DND-41 (cell line): ENCODE data around the gene CDYL2.

Source experiments
- ATAC-seq: fragments of 200-7000 bp; cut with Tn5 transposase; 3 replicates; pipeline ENCODE4 v1.9.1; 2021; ENCODE audit warnings: low read depth; ENCODE audit not compliant: insufficient read depth
- DNase-seq: peaks from one replicate; pipeline ENCODE4 v3.0.0-alpha.2; 2020
- H2AFZ ChIP-seq: 2 replicates; pipeline ENCODE4 v1.6.0; 2012; ENCODE audit warnings: low read depth, low read length
- H3K27ac ChIP-seq: 2 replicates; pipeline ENCODE4 v1.5.1; 2012; ENCODE audit warnings: low read length, inconsistent platforms
- H3K27me3 ChIP-seq: fragments of 200-600 bp; sonication (generic); 2 replicates; pipeline ENCODE4 v1.6.0; 2012; ENCODE audit warnings: low read length, mild to moderate bottlenecking, inconsistent platforms; ENCODE audit not compliant: insufficient read depth, poor library complexity
- H3K36me3 ChIP-seq: 2 replicates; pipeline ENCODE4 v1.5.1; 2012; ENCODE audit warnings: low read length, inconsistent platforms; ENCODE audit not compliant: insufficient read depth
- H3K4me1 ChIP-seq: 2 replicates; pipeline ENCODE4 v1.5.1; 2012; ENCODE audit warnings: mild to moderate bottlenecking, low read length; ENCODE audit not compliant: insufficient read depth
- H3K4me2 ChIP-seq: 2 replicates; pipeline ENCODE4 v1.6.0; 2012; ENCODE audit warnings: mild to moderate bottlenecking, moderate library complexity, low read length, inconsistent platforms; ENCODE audit not compliant: insufficient read depth
- H3K4me3 ChIP-seq, 2 experiments: fragments of 200-600 bp in 1 of 2; shearing (Covaris generic) in 1 of 2; 2 replicates each; pipeline ENCODE4 v1.5.1; 2012 to 2016; ENCODE audit warnings: inconsistent platforms in 2 of 2, low read length in 2 of 2, mild to moderate bottlenecking in 2 of 2, low read depth in 1 of 2, moderate library complexity in 1 of 2
- H3K79me2 ChIP-seq: 2 replicates; pipeline ENCODE4 v1.6.0; 2012; ENCODE audit warnings: low read length, inconsistent platforms; ENCODE audit not compliant: insufficient read depth
- H3K9ac ChIP-seq: 2 replicates; pipeline ENCODE4 v1.6.0; 2012; ENCODE audit warnings: low read depth, mild to moderate bottlenecking, inconsistent platforms, low read length, moderate library complexity
- H3K9me3 ChIP-seq: 2 replicates; pipeline ENCODE4 v1.5.1; 2012; ENCODE audit warnings: low read length, moderate library complexity, mild to moderate bottlenecking, inconsistent platforms; ENCODE audit not compliant: insufficient read depth, severe bottlenecking
- H4K20me1 ChIP-seq: 2 replicates; pipeline ENCODE4 v1.6.0; 2012; ENCODE audit warnings: low read length; ENCODE audit not compliant: insufficient read depth
- CTCF ChIP-seq: IDR thresholded peaks from 2 replicates; pipeline ENCODE4 v1.5.1; 2012; ENCODE audit warnings: borderline replicate concordance, low read length, moderate library complexity, mild to moderate bottlenecking; ENCODE audit not compliant: poor library complexity, severe bottlenecking; ENCODE audit errors: extremely low read depth
- EZH2 ChIP-seq: IDR thresholded peaks from 3 replicates; pipeline ENCODE4 v1.6.1; 2012; ENCODE audit warnings: borderline replicate concordance, low read depth, mild to moderate bottlenecking, moderate library complexity, low read length, inconsistent platforms; ENCODE audit not compliant: severe bottlenecking

The CDYL2 gene

GRCh38 chr16:80610481-80611156 is 193.8 kb downstream of the CDYL2 start:
- ATAC-seq (no peak), DNase-seq (no peak)
- Histone ChIP-seq H3K4me3 (no peak overlapping the region), H3K4me2 (no peak overlapping the region), H4K20me1 (no peaks in the 10 kb centered on the region), H2AFZ (no peak overlapping the region), H3K27me3 (no peaks in the 10 kb centered on the region), H3K9me3 (no peaks in the 10 kb centered on the region), H3K79me2 (no peaks in the 10 kb centered on the region), H3K9ac (no peak overlapping the region), H3K36me3 (no peaks in the 10 kb centered on the region), H3K4me1 (no peaks in the 10 kb centered on the region), H3K27ac (no peak overlapping the region)
- TF ChIP-seq CTCF (no peak), EZH2 (no peak)

- DNase-seq (no peak), ATAC-seq (no peak)
- H3K27me3 ChIP-seq: peaks cover 3% of the 10 kb centered on the region
- no peaks in the 10 kb centered on the region for H3K79me2 ChIP-seq
- H3K4me2 ChIP-seq: no peak overlapping the region
- H3K4me3 ChIP-seq: no peak overlapping the region
- H3K36me3 ChIP-seq: no peaks in the 10 kb centered on the region
- no peak overlapping the region for H3K27ac ChIP-seq
- no peaks in the 10 kb centered on the region for H3K4me1 ChIP-seq
- no peak overlapping the region for H3K9ac ChIP-seq
- H4K20me1 ChIP-seq: no peaks in the 10 kb centered on the region
- no peak for TF ChIP-seq EZH2
- no peak for TF ChIP-seq CTCF
- H2AFZ ChIP-seq: no peak overlapping the region
- H3K9me3 ChIP-seq: no peaks in the 10 kb centered on the region
Measured at GRCh38 chr16:80608946-80609345, 195.5 kb downstream of the CDYL2 start.

GRCh38 chr16:80607204-80607603 is 197.2 kb downstream of the CDYL2 start:
- no peak overlapping the region for H2AFZ ChIP-seq
- no peak overlapping the region for H3K4me2 ChIP-seq
- H3K36me3 ChIP-seq: no peaks in the 10 kb centered on the region
- H3K4me1 ChIP-seq: no peaks in the 10 kb centered on the region
- TF ChIP-seq EZH2: no peak
- no peak for TF ChIP-seq CTCF
- H4K20me1 ChIP-seq: no peaks in the 10 kb centered on the region
- H3K9ac ChIP-seq: no peak overlapping the region
- no peaks in the 10 kb centered on the region for H3K79me2 ChIP-seq
- ATAC-seq (no peak), DNase-seq (no peak)
- H3K27me3 ChIP-seq: peaks cover 8% of the 10 kb centered on the region
- no peak overlapping the region for H3K27ac ChIP-seq
- no peaks in the 10 kb centered on the region for H3K9me3 ChIP-seq
- H3K4me3 ChIP-seq: no peak overlapping the region
